ENCODE data around the gene ZAP70.
"Not testable (repeated sequence)": the region's sequence is repeated elsewhere in the genome, so short reads cannot be mapped to it uniquely, and the experiment has no call there.

Gene ZAP70

GRCh38 chr2:97675430-97676113, 37.8 kb upstream of the ZAP70 start:
- H3K9ac ChIP-seq (ENCODE audit: low read depth, low read length): no peak overlapping the region

GRCh38 chr2:97676620-97677019, 36.8 kb upstream of the ZAP70 start:
- no peaks in the 10 kb centered on the region for H3K36me3 ChIP-seq (ENCODE audit: control insufficient read depth, insufficient read depth, low read length)
- H3K9me3 ChIP-seq (ENCODE audit: control insufficient read depth, insufficient read depth, low read length): peaks cover 3% of the 10 kb centered on the region

More at GRCh38 chr2:97675430-97676113, 37.8 kb upstream of the ZAP70 start:
- H3K4me3 ChIP-seq (ENCODE audit: low read depth, low read length): no peak overlapping the region
- H3K27ac ChIP-seq (ENCODE audit: low read depth, low read length): peak overlapping the region; percentile 57
- H3K36me3 ChIP-seq (ENCODE audit: control insufficient read depth, insufficient read depth, low read length): no peaks in the 10 kb centered on the region
- H3K27me3 ChIP-seq (ENCODE audit: control insufficient read depth, insufficient read depth, low read length): no peaks in the 10 kb centered on the region
- peaks cover 3% of the 10 kb centered on the region for H3K9me3 ChIP-seq (ENCODE audit: control insufficient read depth, insufficient read depth, low read length)
- H3K4me1 ChIP-seq (ENCODE audit: control insufficient read depth, insufficient read depth, low read length): peaks cover 13% of the 10 kb centered on the region

GRCh38 chr2:97677480-97677879, 35.9 kb upstream of the ZAP70 start:
- Histone ChIP-seq H3K36me3 (ENCODE audit: control insufficient read depth, insufficient read depth, low read length) (no peaks in the 10 kb centered on the region), H3K9me3 (ENCODE audit: control insufficient read depth, insufficient read depth, low read length) (peaks cover 3% of the 10 kb centered on the region), H3K27me3 (ENCODE audit: control insufficient read depth, insufficient read depth, low read length) (no peaks in the 10 kb centered on the region), H3K9ac (ENCODE audit: low read depth, low read length) (no peak overlapping the region), H3K27ac (ENCODE audit: low read depth, low read length) (no peak overlapping the region), H3K4me1 (ENCODE audit: control insufficient read depth, insufficient read depth, low read length) (peaks cover 13% of the 10 kb centered on the region), H3K4me3 (ENCODE audit: low read depth, low read length) (no peak overlapping the region)

More at GRCh38 chr2:97676620-97677019, 36.8 kb upstream of the ZAP70 start:
- Histone ChIP-seq H3K27ac (ENCODE audit: low read depth, low read length) (no peak overlapping the region), H3K27me3 (ENCODE audit: control insufficient read depth, insufficient read depth, low read length) (no peaks in the 10 kb centered on the region), H3K4me3 (ENCODE audit: low read depth, low read length) (no peak overlapping the region), H3K9ac (ENCODE audit: low read depth, low read length) (no peak overlapping the region), H3K4me1 (ENCODE audit: control insufficient read depth, insufficient read depth, low read length) (peaks cover 13% of the 10 kb centered on the region)

- peaks cover 3% of the 10 kb centered on the region for H3K9me3 ChIP-seq (ENCODE audit: control insufficient read depth, insufficient read depth, low read length)
- H3K27ac ChIP-seq (ENCODE audit: low read depth, low read length): no peak overlapping the region
- H3K4me1 ChIP-seq (ENCODE audit: control insufficient read depth, insufficient read depth, low read length): peaks cover 13% of the 10 kb centered on the region
- no peaks in the 10 kb centered on the region for H3K36me3 ChIP-seq (ENCODE audit: control insufficient read depth, insufficient read depth, low read length)
- no peaks in the 10 kb centered on the region for H3K27me3 ChIP-seq (ENCODE audit: control insufficient read depth, insufficient read depth, low read length)
- no peak overlapping the region for H3K4me3 ChIP-seq (ENCODE audit: low read depth, low read length)
- H3K9ac ChIP-seq (ENCODE audit: low read depth, low read length): no peak overlapping the region
Measured at GRCh38 chr2:97678298-97678697, 35.1 kb upstream of the ZAP70 start.

- not testable (repeated sequence) for H3K27me3 ChIP-seq (ENCODE audit: control insufficient read depth, insufficient read depth, low read length); H3K9me3 ChIP-seq (ENCODE audit: control insufficient read depth, insufficient read depth, low read length); H3K36me3 ChIP-seq (ENCODE audit: control insufficient read depth, insufficient read depth, low read length); H3K27ac ChIP-seq (ENCODE audit: low read depth, low read length); H3K9ac ChIP-seq (ENCODE audit: low read depth, low read length); H3K4me3 ChIP-seq (ENCODE audit: low read depth, low read length)
- peaks cover 14% of the 10 kb centered on the region for H3K4me1 ChIP-seq (ENCODE audit: control insufficient read depth, insufficient read depth, low read length)
Measured at GRCh38 chr2:97687235-97687634, 26.1 kb upstream of the ZAP70 start.

GRCh38 chr2:97688062-97688827, 25.1 kb upstream of the ZAP70 start:
- Histone ChIP-seq H3K4me3 (ENCODE audit: low read depth, low read length) (no peak overlapping the region), H3K9ac (ENCODE audit: low read depth, low read length) (no peak overlapping the region)

GRCh38 chr2:97691166-97691565, 22.2 kb upstream of the ZAP70 start:
- Histone ChIP-seq H3K4me3 (ENCODE audit: low read depth, low read length) (no peak overlapping the region), H3K4me1 (ENCODE audit: control insufficient read depth, insufficient read depth, low read length) (peaks cover 14% of the 10 kb centered on the region), H3K9me3 (ENCODE audit: control insufficient read depth, insufficient read depth, low read length) (no peaks in the 10 kb centered on the region), H3K9ac (ENCODE audit: low read depth, low read length) (no peak overlapping the region), H3K27ac (ENCODE audit: low read depth, low read length) (no peak overlapping the region), H3K36me3 (ENCODE audit: control insufficient read depth, insufficient read depth, low read length) (no peaks in the 10 kb centered on the region), H3K27me3 (ENCODE audit: control insufficient read depth, insufficient read depth, low read length) (no peaks in the 10 kb centered on the region)

More at GRCh38 chr2:97688062-97688827, 25.1 kb upstream of the ZAP70 start:
- no peaks in the 10 kb centered on the region for H3K36me3 ChIP-seq (ENCODE audit: control insufficient read depth, insufficient read depth, low read length)
- H3K4me1 ChIP-seq (ENCODE audit: control insufficient read depth, insufficient read depth, low read length): peaks cover 14% of the 10 kb centered on the region
- H3K9me3 ChIP-seq (ENCODE audit: control insufficient read depth, insufficient read depth, low read length): no peaks in the 10 kb centered on the region
- H3K27me3 ChIP-seq (ENCODE audit: control insufficient read depth, insufficient read depth, low read length): no peaks in the 10 kb centered on the region
- H3K27ac ChIP-seq (ENCODE audit: low read depth, low read length): no peak overlapping the region

GRCh38 chr2:97693476-97693875, 19.9 kb upstream of the ZAP70 start:
- Histone ChIP-seq H3K9ac (ENCODE audit: low read depth, low read length) (no peak overlapping the region), H3K4me3 (ENCODE audit: low read depth, low read length) (no peak overlapping the region), H3K27me3 (ENCODE audit: control insufficient read depth, insufficient read depth, low read length) (no peaks in the 10 kb centered on the region), H3K27ac (ENCODE audit: low read depth, low read length) (no peak overlapping the region), H3K4me1 (ENCODE audit: control insufficient read depth, insufficient read depth, low read length) (peaks cover 12% of the 10 kb centered on the region), H3K36me3 (ENCODE audit: control insufficient read depth, insufficient read depth, low read length) (no peaks in the 10 kb centered on the region), H3K9me3 (ENCODE audit: control insufficient read depth, insufficient read depth, low read length) (no peaks in the 10 kb centered on the region)

- Histone ChIP-seq H3K4me3 (ENCODE audit: low read depth, low read length) (no peak overlapping the region), H3K4me1 (ENCODE audit: control insufficient read depth, insufficient read depth, low read length) (peaks cover 10% of the 10 kb centered on the region), H3K9me3 (ENCODE audit: control insufficient read depth, insufficient read depth, low read length) (no peaks in the 10 kb centered on the region), H3K27ac (ENCODE audit: low read depth, low read length) (no peak overlapping the region), H3K27me3 (ENCODE audit: control insufficient read depth, insufficient read depth, low read length) (0 out of 2 replicates have a peak, but pooled peaks cover 4% of the 10 kb centered on the region), H3K36me3 (ENCODE audit: control insufficient read depth, insufficient read depth, low read length) (no peaks in the 10 kb centered on the region), H3K9ac (ENCODE audit: low read depth, low read length) (no peak overlapping the region)
Measured at GRCh38 chr2:97695744-97696143, 17.6 kb upstream of the ZAP70 start.

GRCh38 chr2:97697252-97698235, 15.8 kb upstream of the ZAP70 start:
- H3K9ac ChIP-seq (ENCODE audit: low read depth, low read length): no peak overlapping the region
- no peaks in the 10 kb centered on the region for H3K36me3 ChIP-seq (ENCODE audit: control insufficient read depth, insufficient read depth, low read length)

More at GRCh38 chr2:97697252-97698235, 15.8 kb upstream of the ZAP70 start:
- Histone ChIP-seq H3K27ac (ENCODE audit: low read depth, low read length) (no peak overlapping the region), H3K4me3 (ENCODE audit: low read depth, low read length) (no peak overlapping the region), H3K9me3 (ENCODE audit: control insufficient read depth, insufficient read depth, low read length) (no peaks in the 10 kb centered on the region), H3K4me1 (ENCODE audit: control insufficient read depth, insufficient read depth, low read length) (peaks cover 3% of the 10 kb centered on the region; the same call in 1 of the 2 replicates), H3K27me3 (ENCODE audit: control insufficient read depth, insufficient read depth, low read length) (0 out of 2 replicates have a peak, but pooled peaks cover 4% of the 10 kb centered on the region)
